ENCODE data around the gene MUC5AC. TPM values are rescaled to one million over a fixed set of nuclear protein-coding genes. Genes with fewer than 3 reads are reported as not detected.

The MUC5AC gene
- total and polyA plus RNA-seq, 2 experiments from 2014 or later, result not detected

- no peak overlapping the region for H2AFZ ChIP-seq
- WGBS, 2 experiments (ENCODE audit: low coverage in 1 of 2, low lambda C conversion rate in 2 of 2, missing lambda C conversion rate in 2 of 2), result 61 to 67% methylated on average over 13 of the region's 13 CpGs
- no peak for DNase-seq
- TF ChIP-seq EZH2phosphoT487 (IDR thresholded peaks at IDR 0.05; ENCODE audit: insufficient read depth, low read depth) (no peak), EZH2 (IDR thresholded peaks at IDR 0.05; ENCODE audit: insufficient read depth, poor library complexity, severe bottlenecking) (no peak)
- H3K4me3 ChIP-seq, result no peak overlapping the region
- no peaks in the 10 kb centered on the region for H3K4me1 ChIP-seq (ENCODE audit: insufficient read depth)
- H3K27ac ChIP-seq, result no peak overlapping the region
- no peaks in the 10 kb centered on the region for H4K20me1 ChIP-seq (ENCODE audit: insufficient read depth)
- no peaks in the 10 kb centered on the region for H3K27me3 ChIP-seq (replicated peaks; ENCODE audit: insufficient read depth)
- H3K4me2 ChIP-seq (ENCODE audit: unreplicated experiment), result no peak overlapping the region
- H3K9ac ChIP-seq, result no peak overlapping the region
- no peaks in the 10 kb centered on the region for H3K79me2 ChIP-seq (ENCODE audit: insufficient read depth)
- H3K9me2 ChIP-seq (ENCODE audit: insufficient read depth), result no peaks in the 10 kb centered on the region
- no peaks in the 10 kb centered on the region for H3K9me3 ChIP-seq (ENCODE audit: low read depth)
- H3K36me3 ChIP-seq (ENCODE audit: low read depth), result no peaks in the 10 kb centered on the region
- in situ Hi-C loops (cut with MboI), result no loop called here
- H3F3A ChIP-seq (ENCODE audit: insufficient read depth), result no peaks in the 10 kb centered on the region
These were observed 79.4 kb downstream of the MUC5AC start for GRCh38 chr11:1237128-1237580.

- in situ Hi-C loops (cut with MboI), result no loop called here
- no peaks in the 10 kb centered on the region for H3K9me2 ChIP-seq (ENCODE audit: insufficient read depth)
- no peak for DNase-seq
- no peak overlapping the region for H3K27ac ChIP-seq
- WGBS, 2 experiments (ENCODE audit: low coverage in 1 of 2, low lambda C conversion rate in 2 of 2, missing lambda C conversion rate in 2 of 2), result 73 to 76% methylated on average over 9 to 10 of the region's 10 CpGs
- H3K36me3 ChIP-seq (ENCODE audit: low read depth), result no peaks in the 10 kb centered on the region
- H3K4me2 ChIP-seq (ENCODE audit: unreplicated experiment), result no peak overlapping the region
- H2AFZ ChIP-seq, result no peak overlapping the region
- H3K79me2 ChIP-seq (ENCODE audit: insufficient read depth), result no peaks in the 10 kb centered on the region
- no peak overlapping the region for H3K9ac ChIP-seq
- no peaks in the 10 kb centered on the region for H3K27me3 ChIP-seq (replicated peaks; ENCODE audit: insufficient read depth)
- no peaks in the 10 kb centered on the region for H3K4me1 ChIP-seq (ENCODE audit: insufficient read depth)
- no peaks in the 10 kb centered on the region for H4K20me1 ChIP-seq (ENCODE audit: insufficient read depth)
- TF ChIP-seq EZH2 (IDR thresholded peaks at IDR 0.05; ENCODE audit: insufficient read depth, poor library complexity, severe bottlenecking) (no peak), EZH2phosphoT487 (IDR thresholded peaks at IDR 0.05; ENCODE audit: insufficient read depth, low read depth) (no peak)
- H3F3A ChIP-seq (ENCODE audit: insufficient read depth), result no peaks in the 10 kb centered on the region
- no peak overlapping the region for H3K4me3 ChIP-seq
- no peaks in the 10 kb centered on the region for H3K9me3 ChIP-seq (ENCODE audit: low read depth)
These were observed 80.1 kb downstream of the MUC5AC start for GRCh38 chr11:1237851-1238250.

- in situ Hi-C loops (cut with MboI), result no loop called here
- no peak overlapping the region for H3K4me3 ChIP-seq
- no peaks in the 10 kb centered on the region for H3K9me3 ChIP-seq (ENCODE audit: low read depth)
- no peak overlapping the region for H2AFZ ChIP-seq
- 63 to 70% methylated on average over 19 to 32 of the region's 34 CpGs for WGBS, 2 experiments (ENCODE audit: low coverage in 1 of 2, low lambda C conversion rate in 2 of 2, missing lambda C conversion rate in 2 of 2)
- H3K4me1 ChIP-seq (ENCODE audit: insufficient read depth), result no peaks in the 10 kb centered on the region
- H3K9me2 ChIP-seq (ENCODE audit: insufficient read depth), result no peaks in the 10 kb centered on the region
- no peaks in the 10 kb centered on the region for H4K20me1 ChIP-seq (ENCODE audit: insufficient read depth)
- H3K27me3 ChIP-seq (replicated peaks; ENCODE audit: insufficient read depth), result no peaks in the 10 kb centered on the region
- H3K9ac ChIP-seq, result no peak overlapping the region
- H3K79me2 ChIP-seq (ENCODE audit: insufficient read depth), result no peaks in the 10 kb centered on the region
- no peaks in the 10 kb centered on the region for H3F3A ChIP-seq (ENCODE audit: insufficient read depth)
- TF ChIP-seq EZH2 (IDR thresholded peaks at IDR 0.05; ENCODE audit: insufficient read depth, poor library complexity, severe bottlenecking) (no peak), EZH2phosphoT487 (IDR thresholded peaks at IDR 0.05; ENCODE audit: insufficient read depth, low read depth) (no peak)
- no peak overlapping the region for H3K27ac ChIP-seq
- H3K4me2 ChIP-seq (ENCODE audit: unreplicated experiment), result no peak overlapping the region
- DNase-seq, result no peak
- no peaks in the 10 kb centered on the region for H3K36me3 ChIP-seq (ENCODE audit: low read depth)
These were observed 81.2 kb downstream of the MUC5AC start for GRCh38 chr11:1238767-1239595.

GRCh38 chr11:1239596-1240205 lies 81.9 kb downstream of the MUC5AC start:
- no peak overlapping the region for H3K9ac ChIP-seq
- no peaks in the 10 kb centered on the region for H4K20me1 ChIP-seq (ENCODE audit: insufficient read depth)
- no peaks in the 10 kb centered on the region for H3K9me3 ChIP-seq (ENCODE audit: low read depth)
- no peak for TF ChIP-seq EZH2phosphoT487 (IDR thresholded peaks at IDR 0.05; ENCODE audit: insufficient read depth, low read depth)
- TF ChIP-seq EZH2 (IDR thresholded peaks at IDR 0.05; ENCODE audit: insufficient read depth, poor library complexity, severe bottlenecking), result no peak
- H3K4me1 ChIP-seq (ENCODE audit: insufficient read depth), result no peaks in the 10 kb centered on the region
- no peak overlapping the region for H2AFZ ChIP-seq
- no peaks in the 10 kb centered on the region for H3F3A ChIP-seq (ENCODE audit: insufficient read depth)
- no peaks in the 10 kb centered on the region for H3K79me2 ChIP-seq (ENCODE audit: insufficient read depth)
- no peak for DNase-seq
- H3K27ac ChIP-seq, result no peak overlapping the region
- 63 to 67% methylated on average over 15 to 21 of the region's 23 CpGs for WGBS, 2 experiments (ENCODE audit: low coverage in 1 of 2, low lambda C conversion rate in 2 of 2, missing lambda C conversion rate in 2 of 2)
- no peaks in the 10 kb centered on the region for H3K36me3 ChIP-seq (ENCODE audit: low read depth)
- in situ Hi-C loops (cut with MboI), result no loop called here
- no peaks in the 10 kb centered on the region for H3K9me2 ChIP-seq (ENCODE audit: insufficient read depth)
- no peak overlapping the region for H3K4me3 ChIP-seq
- no peaks in the 10 kb centered on the region for H3K27me3 ChIP-seq (replicated peaks; ENCODE audit: insufficient read depth)
- no peak overlapping the region for H3K4me2 ChIP-seq (ENCODE audit: unreplicated experiment)

Measured in GM23248 (cell line).